Motor neuron (in vitro differentiated cells): Measurements from ENCODE around the gene C10orf67. TPM values are rescaled to one million over a fixed set of nuclear protein-coding genes. Genes with fewer than 3 reads are reported as not detected.

Source experiments
- ATAC-seq, 8 experiments: fragments of 200-7000 bp; cut with Tn5 transposase; replicated peaks in 6 of 8; 2 replicates each; pipeline ENCODE4 v1.8.0; 2021; ENCODE audit warnings: mild to moderate bottlenecking in 8 of 8, moderate library complexity in 8 of 8
- H3K27ac ChIP-seq, 2 donors: fragments of 250-450 bp; sonication (Bioruptor Pico); 2 replicates each; pipeline ENCODE4 v1.9.0; 2021; ENCODE audit warnings: antibody characterized with exemption in 2 of 2, mild to moderate bottlenecking in 2 of 2, moderate library complexity in 1 of 2
- H3K4me1 ChIP-seq, 2 donors: fragments of 250-450 bp; sonication (Bioruptor Pico); replicated peaks in 1 of 2; 2 replicates each; pipeline ENCODE4 v1.6.1; 2021; ENCODE audit warnings: antibody characterized with exemption in 2 of 2, mild to moderate bottlenecking in 2 of 2, moderate library complexity in 1 of 2
- H3K4me3 ChIP-seq, 5 donors: fragments of 250-450 bp; sonication (Bioruptor Pico); 2 replicates each; pipeline ENCODE4 v1.9.0; 2021; ENCODE audit warnings: antibody characterized with exemption in 5 of 5, mild to moderate bottlenecking in 5 of 5, moderate library complexity in 4 of 5
- WGBS, 10 experiments: fragments of 450-650 bp; shearing (Covaris generic); methylation state at CpG; one replicate each; pipeline ENCODE4 v1.0.0; 2022; 5-methylcytosine and 5-hydroxymethylcytosine counted together
- in situ Hi-C, 9 experiments: fragments of 400-800 bp; cut with MboI; loops; one replicate each; pipeline ENCODE4 v1.15.0; 2021; ENCODE audit warnings: low sequenced_read_pairs in 9 of 9, low pct_unique_long_range_greater_than_20kb in 2 of 9; ENCODE audit not compliant: unreplicated experiment in 9 of 9
- total RNA-seq, 8 experiments: library from RNA; unstranded; fragments of 300-600 nt; gene quantifications; 2 replicates each; pipeline versions ENCODE4 v1.2.3 to v1.2.4, GENCODE V29; 2022

C10orf67 gene
- total RNA-seq, 8 experiments from 2014 or later: 0.11 to 0.63 (median 0.45) TPM; not detected in 2

- H3K4me3 ChIP-seq: no peak overlapping the region
- WGBS, 10 experiments: 42 to 86% (median 59%) methylated on average over 1 to 7 of the region's 7 CpGs; no CpG with 5 or more reads in 1 of the 10 experiments
- ATAC-seq: no peak
- peaks cover 2 to 4% of the 10 kb centered on the region in 2 donors for H3K4me1 ChIP-seq
- in situ Hi-C loops: no loop called here
- H3K27ac ChIP-seq: no peak overlapping the region
These were observed 158.4 kb downstream of the C10orf67 start for GRCh38 chr10:23186178-23186577.

GRCh38 chr10:23174977-23175512 is 169.6 kb downstream of the C10orf67 start:
- 43 to 70% (median 57%) methylated on average over 2 to 5 of the region's 14 CpGs; no CpG with 5 or more reads in 5 of the 10 experiments for WGBS, 10 experiments
- no peak for ATAC-seq
- Histone ChIP-seq H3K27ac (no peak overlapping the region), H3K4me3 (no peak overlapping the region), H3K4me1 (peaks cover 3 to 10% of the 10 kb centered on the region in 2 donors)
- in situ Hi-C loops: loop anchor here in 6 of 9 experiments (25.0 kb wide), 5 partner anchors 112 to 1387 kb away; no protein-coding TSS in a partner anchor

GRCh38 chr10:23174074-23174976 is 170.3 kb downstream of the C10orf67 start:
- 0 to 3% methylated on average over 8 of the region's 88 CpGs; no CpG with 5 or more reads in 8 of the 10 experiments for WGBS, 10 experiments
- H3K27ac ChIP-seq: no peak overlapping the region
- in situ Hi-C loops: loop anchor here in 6 of 9 experiments (25.0 kb wide), 5 partner anchors 113 to 1388 kb away; no protein-coding TSS in a partner anchor
- peak overlapping the region; percentile 24 to 46 (median 41) for H3K4me3 ChIP-seq
- peaks cover 3 to 10% of the 10 kb centered on the region in 2 donors for H3K4me1 ChIP-seq
- peak in 5 of 8 experiments; percentile 44 to 62 (median 46) for ATAC-seq

GRCh38 chr10:23173214-23174073 is 171.2 kb downstream of the C10orf67 start:
- in situ Hi-C loops: loop anchor here in 6 of 9 experiments (25.0 kb wide), 5 partner anchors 114 to 1389 kb away; no protein-coding TSS in a partner anchor
- WGBS, 10 experiments: 0 to 6% (median 0%) methylated on average over 1 to 26 of the region's 82 CpGs; no CpG with 5 or more reads in 2 of the 10 experiments
- Histone ChIP-seq H3K4me1 (peaks cover 3 to 10% of the 10 kb centered on the region in 2 donors), H3K4me3 (peak overlapping the region; percentile 24 to 46 (median 41)), H3K27ac (no peak overlapping the region)
- ATAC-seq: peak in 6 of 8 experiments; percentile 18 to 83 (median 75)

- H3K4me1 ChIP-seq: peaks cover 3 to 10% of the 10 kb centered on the region in 2 donors
- peak overlapping the region; percentile 24 to 46 (median 41) for H3K4me3 ChIP-seq
- H3K27ac ChIP-seq: no peak overlapping the region
- WGBS, 10 experiments: 0 to 3% (median 1%) methylated on average over 4 to 20 of the region's 41 CpGs
- ATAC-seq: peak in 3 of 8 experiments; percentile 12 to 18 (median 13)
- in situ Hi-C loops: loop anchor here in 6 of 9 experiments (25.0 kb wide), 5 partner anchors 115 to 1390 kb away; no protein-coding TSS in a partner anchor
These were observed 172.0 kb downstream of the C10orf67 start for GRCh38 chr10:23172429-23173213.

- in situ Hi-C loops: loop anchor here in 6 of 9 experiments (25.0 kb wide), 5 partner anchors 116 to 1391 kb away; no protein-coding TSS in a partner anchor
- no peak overlapping the region for H3K4me3 ChIP-seq
- no peak overlapping the region for H3K27ac ChIP-seq
- ATAC-seq: peak in 2 of 8 experiments; percentile 19 to 79
- 0 to 35% (median 27%) methylated on average over 2 to 20 of the region's 26 CpGs for WGBS, 10 experiments
- peaks cover 3 to 10% of the 10 kb centered on the region in 2 donors for H3K4me1 ChIP-seq
These were observed 173.2 kb downstream of the C10orf67 start for GRCh38 chr10:23171232-23171876.

- H3K4me1 ChIP-seq: peaks cover 0 to 2% of the 10 kb centered on the region in 2 donors
- 0 to 5% (median 0%) methylated on average over 1 to 5 of the region's 5 CpGs; no CpG with 5 or more reads in 2 of the 10 experiments for WGBS, 10 experiments
- in situ Hi-C loops: loop anchor here in 6 of 9 experiments (25.0 kb wide), 5 partner anchors 129 to 1404 kb away; no protein-coding TSS in a partner anchor
- peak overlapping the region in 2 of 5 donors; percentile 5 to 8 for H3K4me3 ChIP-seq
- no peak overlapping the region for H3K27ac ChIP-seq
- peak; percentile 64 to 96 (median 83) for ATAC-seq
These were observed 186.2 kb downstream of the C10orf67 start for GRCh38 chr10:23158370-23158769.

- ATAC-seq: peak in 6 of 8 experiments; percentile 37 to 87 (median 72)
- peaks cover 0 to 2% of the 10 kb centered on the region in 2 donors for H3K4me1 ChIP-seq
- WGBS, 10 experiments: 0 to 60% (median 0%) methylated on average over 1 to 7 of the region's 12 CpGs; no CpG with 5 or more reads in 3 of the 10 experiments
- in situ Hi-C loops: loop anchor here in 6 of 9 experiments (25.0 kb wide), 5 partner anchors 129 to 1404 kb away; no protein-coding TSS in a partner anchor
- H3K27ac ChIP-seq: no peak overlapping the region
- peak overlapping the region in 2 of 5 donors; percentile 5 to 8 for H3K4me3 ChIP-seq
These were observed 186.8 kb downstream of the C10orf67 start for GRCh38 chr10:23157691-23158369.

GRCh38 chr10:23157239-23157681 is 187.3 kb downstream of the C10orf67 start:
- peaks cover 0 to 2% of the 10 kb centered on the region in 2 donors for H3K4me1 ChIP-seq
- in situ Hi-C loops: loop anchor here in 6 of 9 experiments (25.0 kb wide), 5 partner anchors 130 to 1405 kb away; no protein-coding TSS in a partner anchor
- ATAC-seq: no peak
- H3K27ac ChIP-seq: no peak overlapping the region
- H3K4me3 ChIP-seq: no peak overlapping the region
- WGBS, 10 experiments: 70 to 77% (median 74%) methylated on average over 2 to 12 of the region's 14 CpGs; no CpG with 5 or more reads in 3 of the 10 experiments

GRCh38 chr10:23156447-23157150 is 188.0 kb downstream of the C10orf67 start:
- 18 to 78% (median 51%) methylated on average over 2 to 10 of the region's 10 CpGs for WGBS, 10 experiments
- Histone ChIP-seq H3K27ac (no peak overlapping the region), H3K4me1 (peaks cover 0 to 2% of the 10 kb centered on the region in 2 donors), H3K4me3 (no peak overlapping the region)
- in situ Hi-C loops: loop anchor here in 6 of 9 experiments (25.0 kb wide), 5 partner anchors 131 to 1406 kb away; no protein-coding TSS in a partner anchor
- ATAC-seq: no peak
